GM10248 (cell line): Measurements from ENCODE around the gene CRABP2.

Experiments used
- CTCF ChIA-PET: fragments of 300-600 bp; sonication (Branson Sonifier 250); formaldehyde crosslinking; extraction: SDS; loops from one replicate; lab custom pipeline; 2021; ENCODE audit warnings: antibody characterized with exemption; lab: Yijun Ruan, JAX
- POLR2A ChIA-PET: fragments of 350-650 bp; sonication (Branson Sonifier 250); formaldehyde crosslinking; extraction: SDS; loops from one replicate; lab custom pipeline; 2020; ENCODE audit warnings: antibody characterized with exemption; lab: Yijun Ruan, JAX
- DNase-seq: peaks from one replicate; pipeline ENCODE4 v3.0.0; 2012; ENCODE audit errors: extremely low spot score
- CTCF ChIP-seq: IDR thresholded peaks from 2 replicates; pipeline ENCODE4 v1.5.1; 2012; ENCODE audit warnings: mild to moderate bottlenecking, low read depth; ENCODE audit errors: extremely low read depth, missing control alignments, control extremely low read depth

The CRABP2 gene

GRCh38 chr1:156743367-156744302 lies 38.3 kb upstream of the CRABP2 start:
- ChIA-PET POLR2A (no interaction called here), CTCF (interaction anchor here (5.0 to 5.3 kb wide), 2 partner anchors 16 to 17 kb away, joined by 47 to 64 read pairs; partner anchors contain the start of genes ISG20L2 and METTL25B)
- no peak for DNase-seq
- no peak for TF ChIP-seq CTCF

- POLR2A ChIA-PET: interaction anchor here (0.9 to 1.1 kb wide), 2 partner anchors 15 to 24 kb away, joined by 3 to 4 read pairs; partner anchors contain the start of genes ISG20L2, METTL25B and PRCC
- CTCF ChIA-PET: interaction anchor here (5.3 kb wide), 1 partner anchor 15 kb away, joined by 64 read pairs; the partner anchor contains the start of genes ISG20L2 and METTL25B
Observed at GRCh38 chr1:156742801-156743200, 37.4 kb upstream of the CRABP2 start.

DNA sequence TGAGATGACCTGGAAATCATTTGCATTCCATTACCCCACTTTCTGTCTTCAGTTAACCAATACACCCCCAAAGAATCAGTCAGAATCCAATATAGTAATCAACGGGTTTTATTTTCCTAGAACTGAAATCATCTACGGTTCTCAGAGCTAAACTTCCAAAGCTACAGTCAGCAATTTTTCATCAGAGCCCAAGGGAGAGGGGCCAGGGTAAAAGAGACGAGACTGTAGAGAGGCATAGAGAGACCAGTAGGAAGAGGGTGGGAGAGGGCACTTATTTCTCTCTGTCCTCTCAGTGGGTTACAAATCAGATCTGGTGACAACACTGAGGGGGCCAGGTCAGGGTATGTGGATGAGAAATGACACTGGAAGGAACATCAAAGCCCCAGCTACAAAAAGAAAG lies 36.6 kb upstream of the CRABP2 start:
- POLR2A ChIA-PET: interaction anchor here (0.6 to 1.1 kb wide), 4 partner anchors 14 to 548 kb away, joined by 3 to 5 read pairs (median 4); partner anchors contain the start of genes ISG20L2, METTL25B, PRCC and SLC25A44
- CTCF ChIA-PET: interaction anchor here (1.3 to 5.3 kb wide), 3 partner anchors 15 to 36 kb away, joined by 5 to 64 read pairs (median 6); partner anchors contain the start of genes CRABP2, ISG20L2 and METTL25B
- no peak for TF ChIP-seq CTCF
- DNase-seq: no peak

More at GRCh38 chr1:156742801-156743200, 37.4 kb upstream of the CRABP2 start:
- DNase-seq: no peak
- TF ChIP-seq CTCF: no peak

DNA sequence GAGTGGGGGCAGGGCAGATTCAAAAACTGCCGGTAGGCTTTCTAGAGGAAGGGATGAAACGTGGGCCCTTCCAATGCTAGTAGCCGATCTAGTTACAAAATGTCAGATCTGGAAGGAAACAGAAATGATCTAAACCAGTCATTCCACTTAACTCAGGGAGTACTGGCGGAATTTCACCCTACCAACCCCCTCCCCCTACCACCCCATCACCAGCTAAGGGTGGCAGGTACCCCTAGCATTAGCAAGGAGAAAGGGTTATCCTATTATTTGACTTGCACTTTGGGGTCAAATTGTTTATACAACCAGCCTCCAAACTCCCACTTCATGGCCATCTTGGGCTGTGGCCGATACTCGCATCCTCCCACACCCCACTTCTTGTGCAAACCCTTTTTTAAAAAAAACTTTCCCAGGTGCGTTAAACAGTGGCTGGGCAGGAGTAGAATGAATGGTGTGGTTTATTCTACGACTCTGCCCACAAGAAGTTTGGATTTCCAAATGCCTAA lies 36.1 kb upstream of the CRABP2 start:
- POLR2A ChIA-PET: interaction anchor here (0.6 to 1.7 kb wide), 5 partner anchors 13 to 548 kb away, joined by 3 to 15 read pairs (median 5); partner anchors contain the start of genes ISG20L2, METTL25B, PRCC and SLC25A44
- CTCF ChIA-PET: interaction anchor here (0.9 to 5.3 kb wide), 8 partner anchors 10 to 35 kb away, joined by 3 to 64 read pairs (median 6); partner anchors contain the start of genes CRABP2, HDGF, ISG20L2 and METTL25B
- no peak for DNase-seq
- TF ChIP-seq CTCF: no peak

GRCh38 chr1:156740741-156741480 lies 35.5 kb upstream of the CRABP2 start, which contains the start of gene MRPL24:
Gene MRPL24, minus strand, starts transcription at chr1:156741088. Its CDS starts 2,384 bp downstream, at chr1:156738704.
- TF ChIP-seq CTCF: no peak
- CTCF ChIA-PET: interaction anchor here (0.9 to 5.3 kb wide), 9 partner anchors 10 to 35 kb away, joined by 3 to 64 read pairs (median 5); partner anchors contain the start of genes CRABP2, HDGF, ISG20L2 and METTL25B
- POLR2A ChIA-PET: interaction anchor here (0.6 to 1.7 kb wide), 4 partner anchors 13 to 547 kb away, joined by 4 to 15 read pairs (median 8); partner anchors contain the start of genes ISG20L2, METTL25B, PRCC and SLC25A44
- peak; percentile 93 for DNase-seq
